Lung (tissue), 12 donors: ENCODE data around the gene KRT3. TPM values are rescaled to one million over a fixed set of nuclear protein-coding genes. Genes with fewer than 3 reads are reported as not detected.
A peak's percentile ranks its signal among the peaks of the same experiment; 100 is the strongest.

ENCODE experiments used
- ATAC-seq: fragments of 200-7000 bp; cut with Tn5 transposase; one replicate; pipeline ENCODE4 v1.9.1; 2020; ENCODE audit warnings: moderate number of reproducible peaks; ENCODE audit not compliant: insufficient read depth, low FRiP score
- DNase-seq, 3 donors: peaks; one replicate each; pipeline ENCODE4 v3.0.0-alpha.2; 2013 to 2017
- H3K27ac ChIP-seq, 2 donors: one replicate each; pipeline ENCODE4 v1.5.1; 2013; ENCODE audit warnings: mild to moderate bottlenecking in 2 of 2, moderate library complexity in 2 of 2, control low read depth in 1 of 2, inconsistent platforms in 1 of 2, low read depth in 1 of 2, low read length in 1 of 2
- H3K27me3 ChIP-seq, 3 donors: one replicate each; pipeline ENCODE4 v1.5.1; 2013; ENCODE audit warnings: low read length in 2 of 3; ENCODE audit not compliant: control insufficient read depth in 3 of 3, insufficient read depth in 3 of 3
- H3K36me3 ChIP-seq, 4 donors: one replicate each; pipeline ENCODE4 v1.5.1; 2013; ENCODE audit warnings: low read length in 4 of 4, mild to moderate bottlenecking in 1 of 4, moderate library complexity in 1 of 4; ENCODE audit not compliant: control insufficient read depth in 4 of 4, insufficient read depth in 4 of 4
- H3K4me1 ChIP-seq, 5 donors: one replicate each; pipeline ENCODE4 v1.5.1; 2013; ENCODE audit warnings: low read length in 5 of 5, mild to moderate bottlenecking in 2 of 5, moderate library complexity in 1 of 5; ENCODE audit not compliant: control insufficient read depth in 5 of 5, insufficient read depth in 5 of 5
- H3K4me3 ChIP-seq: one replicate; pipeline ENCODE4 v1.5.1; 2013; ENCODE audit warnings: mild to moderate bottlenecking, control low read depth, moderate library complexity
- H3K9ac ChIP-seq, 2 donors: one replicate each; pipeline ENCODE4 v1.5.1; 2013; ENCODE audit warnings: low read length in 2 of 2, control low read depth in 1 of 2; ENCODE audit not compliant: insufficient read depth in 1 of 2
- H3K9me3 ChIP-seq, 4 donors: one replicate each; pipeline ENCODE4 v1.5.1; 2013; ENCODE audit warnings: low read length in 3 of 4, mild to moderate bottlenecking in 1 of 4, moderate library complexity in 1 of 4; ENCODE audit not compliant: control insufficient read depth in 4 of 4, insufficient read depth in 3 of 4
- CTCF ChIP-seq: IDR thresholded peaks from 2 replicates; pipeline ENCODE4 v1.5.1; 2012; ENCODE audit warnings: mild to moderate bottlenecking; ENCODE audit errors: control extremely low read depth, extremely low read depth
- WGBS, 2 donors: extraction: QIAGEN DNeasy Blood & Tissue Kit; methylation state at CpG; one replicate each; pipeline ENCODE4 v1.1.7; 2013; 5-methylcytosine and 5-hydroxymethylcytosine counted together
- polyA plus RNA-seq, 2 donors: library from polyadenylated mRNA; stranded (reverse); fragments of 200-250 nt; gene quantifications; one replicate each; pipeline ENCODE4 v1.2.1, GENCODE V29; 2013
- total RNA-seq, 2 donors: library from RNA; depleted of rRNA in 1 of 2; stranded (reverse); fragments of >200 nt in 1 of 2; gene quantifications; one replicate each; pipeline ENCODE4 v1.2.1, GENCODE V29; 2014 to 2021
- donor health status: control.
- donor health status: control.
- donor health status: Bipolar disorder and iron deficiency.
- donor health status: healthy.
- donor health status: DM: yes; HTN: yes; CAD: no.

Gene KRT3
- total and polyA plus RNA-seq, 4 donors, result not detected

- Histone ChIP-seq H3K4me3 (no peak overlapping the region), H3K4me1 (peaks cover 0 to 33% (median 5%) of the 10 kb centered on the region in 5 donors), H3K36me3 (no peaks in the 10 kb centered on the region), H3K27me3 (peaks cover 0 to 27% (median 3%) of the 10 kb centered on the region in 3 donors), H3K27ac (no peak overlapping the region), H3K9ac (no peak overlapping the region), H3K9me3 (no peaks in the 10 kb centered on the region)
- TF ChIP-seq CTCF, result no peak
- ATAC-seq (no peak), DNase-seq (no peak)
- WGBS, 2 donors, result 88 to 92% methylated on average over 8 of the region's 8 CpGs
Measured at GRCh38 chr12:52817003-52817698, 21.2 kb upstream of the KRT3 start.

GRCh38 chr12:52815676-52816588 is 20.0 kb upstream of the KRT3 start:
- no peak for TF ChIP-seq CTCF
- no peak overlapping the region for H3K4me3 ChIP-seq
- no peaks in the 10 kb centered on the region for H3K36me3 ChIP-seq
- WGBS, 2 donors, result 64 to 74% methylated on average over 9 of the region's 9 CpGs
- peaks cover 0 to 28% (median 2%) of the 10 kb centered on the region in 3 donors for H3K27me3 ChIP-seq
- H3K27ac ChIP-seq, result no peak overlapping the region
- no peak overlapping the region for H3K9ac ChIP-seq
- DNase-seq (peak; percentile 24 to 73 (median 41)), ATAC-seq (no peak)
- H3K4me1 ChIP-seq, result peaks cover 0 to 33% (median 3%) of the 10 kb centered on the region in 5 donors
- H3K9me3 ChIP-seq, result no peaks in the 10 kb centered on the region

DNA sequence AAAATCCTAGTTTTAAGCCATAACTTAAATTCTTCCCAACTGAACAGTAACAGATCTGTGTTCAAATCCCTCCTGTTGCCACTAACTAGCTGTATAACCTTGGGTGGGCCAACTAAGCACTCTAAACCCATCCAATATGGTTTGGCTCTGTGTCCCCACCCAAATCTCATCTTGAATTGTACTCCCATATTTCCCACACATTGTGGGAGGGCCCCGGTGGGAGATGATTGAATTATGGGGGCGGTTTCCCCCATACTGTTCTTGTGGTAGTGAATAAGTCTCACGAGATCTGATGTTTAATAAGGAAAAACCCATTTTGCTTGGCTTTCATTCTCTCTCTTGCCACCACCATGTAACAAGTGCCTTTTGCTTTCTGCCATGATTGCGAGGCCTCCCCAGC is 19.2 kb upstream of the KRT3 start:
- H3K36me3 ChIP-seq, result no peaks in the 10 kb centered on the region
- H3K27ac ChIP-seq, result no peak overlapping the region
- DNase-seq, result no peak
- no peak for ATAC-seq
- WGBS, 2 donors, result 91 to 93% methylated on average over 4 of the region's 4 CpGs
- H3K27me3 ChIP-seq, result peaks cover 0 to 26% (median 2%) of the 10 kb centered on the region in 3 donors
- H3K4me3 ChIP-seq, result no peak overlapping the region
- no peaks in the 10 kb centered on the region for H3K9me3 ChIP-seq
- no peak for TF ChIP-seq CTCF
- peaks cover 0 to 33% (median 3%) of the 10 kb centered on the region in 5 donors for H3K4me1 ChIP-seq
- H3K9ac ChIP-seq, result no peak overlapping the region
